Measurements from ENCODE around the gene BBOX1. TPM values are rescaled to one million over a fixed set of nuclear protein-coding genes. Genes with fewer than 3 reads are reported as not detected.

BBOX1 gene
- total and polyA plus RNA-seq, 4 donors, result 2.8 to 18.4 (median 9.0) TPM

GRCh38 chr11:27159335-27159679 lies 118.7 kb downstream of the BBOX1 start (continued):
- no peak for TF ChIP-seq REST (IDR thresholded peaks at IDR 0.05)

DNA sequence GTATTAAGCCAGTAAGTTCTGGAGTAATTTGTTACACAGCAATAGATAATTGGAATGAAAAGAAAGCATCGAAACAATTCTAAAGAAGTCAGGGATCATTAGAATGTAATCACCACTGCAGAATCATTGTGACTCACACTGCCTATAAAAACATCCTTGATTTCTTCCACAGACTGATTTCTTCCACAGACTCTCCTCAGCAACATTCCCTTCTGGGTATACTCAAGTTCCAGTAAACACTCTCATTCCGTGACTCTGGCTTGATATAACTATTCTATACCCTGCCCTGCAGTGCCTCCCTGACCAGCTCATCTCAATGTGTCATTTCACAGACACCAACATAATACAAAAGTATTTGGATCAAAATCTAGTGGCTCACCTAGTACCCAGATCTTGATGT lies 120.5 kb downstream of the BBOX1 start:
- Histone ChIP-seq H3K4me1 (ENCODE audit: control insufficient read depth in 4 of 4, insufficient read depth in 4 of 4, low read length in 3 of 4) (no peaks in the 10 kb centered on the region), H3K36me3 (ENCODE audit: control insufficient read depth in 4 of 4, insufficient read depth in 3 of 4, low read depth in 1 of 4, low read length in 3 of 4) (no peaks in the 10 kb centered on the region), H3K9me3 (ENCODE audit: control insufficient read depth in 4 of 4, low read length in 3 of 4) (no peaks in the 10 kb centered on the region), H3K27me3 (ENCODE audit: control insufficient read depth in 4 of 4, insufficient read depth in 4 of 4, low read length in 3 of 4) (no peaks in the 10 kb centered on the region), H3K4me3 (ENCODE audit: low read depth in 1 of 3, low read length in 3 of 3) (no peak overlapping the region), H3K27ac (ENCODE audit: low read depth in 1 of 2, low read length in 2 of 2) (no peak overlapping the region), H3K9ac (ENCODE audit: low read depth in 1 of 2, low read length in 2 of 2) (no peak overlapping the region)
- 87% methylated on average over 2 of the region's 2 CpGs for WGBS
- DNase-seq (ENCODE audit: low spot score), result no peak
- TF ChIP-seq RXRA (IDR thresholded peaks at IDR 0.05) (no peak), RAD21 (IDR thresholded peaks at IDR 0.05) (no peak), CTCF (IDR thresholded peaks at IDR 0.05; ENCODE audit: low read depth, low read length, missing input control) (no peak), TAF1 (conservative IDR thresholded peaks at IDR 0.05) (no peak), SP1 (IDR thresholded peaks at IDR 0.05) (no peak), ATF3 (IDR thresholded peaks at IDR 0.05) (no peak), FOXA1 (IDR thresholded peaks at IDR 0.05) (no peak), FOXA2 (IDR thresholded peaks at IDR 0.05) (no peak), HNF4G (IDR thresholded peaks at IDR 0.05) (no peak), HNF4A (conservative IDR thresholded peaks at IDR 0.05) (no peak), GABPA (IDR thresholded peaks at IDR 0.05 in 1 of 2, conservative IDR thresholded peaks at IDR 0.05 in 1 of 2) (no peak), REST (IDR thresholded peaks at IDR 0.05) (no peak), JUND (IDR thresholded peaks at IDR 0.05) (no peak), NR2F2 (IDR thresholded peaks at IDR 0.05) (no peak)

Measured in liver (tissue), 9 donors.